H9 (cell line): ENCODE data around the gene KLHL22. TPM values are rescaled to one million over a fixed set of nuclear protein-coding genes. Genes with fewer than 3 reads are reported as not detected.

Experiments
- DNase-seq: peaks from one replicate; pipeline ENCODE4 v3.0.0-alpha.2; 2017
- H2AFZ ChIP-seq: one replicate; pipeline ENCODE4 v1.6.1; 2013; ENCODE audit warnings: mild to moderate bottlenecking, low read length, control low read depth, moderate library complexity
- H2AK5ac ChIP-seq: 2 replicates; pipeline ENCODE4 v1.6.1; 2013; ENCODE audit warnings: low read length, control low read depth, mixed read lengths; ENCODE audit not compliant: insufficient read length
- H2BK120ac ChIP-seq: one replicate; pipeline ENCODE4 v1.6.1; 2013; ENCODE audit warnings: low read depth, mild to moderate bottlenecking, low read length, control low read depth, inconsistent platforms; ENCODE audit not compliant: poor library complexity, severe bottlenecking
- H2BK12ac ChIP-seq: 2 replicates; pipeline ENCODE4 v1.6.1; 2013; ENCODE audit warnings: low read length, control low read depth, mixed read lengths, low read depth; ENCODE audit not compliant: insufficient read length
- H2BK15ac ChIP-seq: 2 replicates; pipeline ENCODE4 v1.6.1; 2013; ENCODE audit warnings: low read depth, low read length, control low read depth
- H2BK20ac ChIP-seq: one replicate; pipeline ENCODE4 v1.6.1; 2013; ENCODE audit warnings: low read depth, mild to moderate bottlenecking, low read length, control low read depth, inconsistent platforms; ENCODE audit not compliant: poor library complexity, severe bottlenecking
- H2BK5ac ChIP-seq: 2 replicates; pipeline ENCODE4 v1.6.1; 2013; ENCODE audit warnings: low read length, control low read depth, mixed read lengths; ENCODE audit not compliant: insufficient read length
- H3K14ac ChIP-seq: 2 replicates; pipeline ENCODE4 v1.6.1; 2013; ENCODE audit warnings: low read length, control low read depth; ENCODE audit not compliant: insufficient read depth
- H3K18ac ChIP-seq: 2 replicates; pipeline ENCODE4 v1.6.1; 2013; ENCODE audit warnings: low read depth, mild to moderate bottlenecking, mixed read lengths, low read length, control low read depth; ENCODE audit not compliant: insufficient read length
- H3K23ac ChIP-seq: 2 replicates; pipeline ENCODE4 v1.6.1; 2013; ENCODE audit warnings: low read length, control low read depth, mixed read lengths, low read depth; ENCODE audit not compliant: insufficient read length
- H3K23me2 ChIP-seq: 2 replicates; pipeline ENCODE4 v1.6.1; 2013; ENCODE audit warnings: low read depth, mild to moderate bottlenecking, mixed read lengths, low read length, control low read depth; ENCODE audit not compliant: insufficient read length, poor library complexity, severe bottlenecking
- H3K27ac ChIP-seq: 2 replicates; pipeline ENCODE4 v1.5.1; 2013; ENCODE audit warnings: low read length, control low read depth, mixed read lengths, low read depth; ENCODE audit not compliant: insufficient read length
- H3K27me3 ChIP-seq: 2 replicates; pipeline ENCODE4 v1.6.1; 2013; ENCODE audit warnings: low read length, control low read depth, inconsistent platforms; ENCODE audit not compliant: insufficient read depth
- H3K4ac ChIP-seq: 2 replicates; pipeline ENCODE4 v1.6.1; 2013; ENCODE audit warnings: low read depth, mild to moderate bottlenecking, control low read depth, inconsistent platforms, low read length, moderate library complexity
- H3K4me1 ChIP-seq: 2 replicates; pipeline ENCODE4 v1.6.1; 2013; ENCODE audit warnings: low read length, control low read depth, inconsistent platforms; ENCODE audit not compliant: insufficient read depth
- H3K4me2 ChIP-seq: 2 replicates; pipeline ENCODE4 v1.6.1; 2013; ENCODE audit warnings: low read length, control low read depth, mixed read lengths; ENCODE audit not compliant: insufficient read length, insufficient read depth
- H3K56ac ChIP-seq: 2 replicates; pipeline ENCODE4 v1.6.1; 2013; ENCODE audit warnings: low read depth, mild to moderate bottlenecking, mixed read lengths, low read length, control low read depth; ENCODE audit not compliant: insufficient read length
- H3K79me1 ChIP-seq: 2 replicates; pipeline ENCODE4 v1.6.1; 2013; ENCODE audit warnings: low read depth, mild to moderate bottlenecking, moderate library complexity, low read length, control low read depth, inconsistent platforms; ENCODE audit not compliant: insufficient read depth, poor library complexity, severe bottlenecking
- H3K79me2 ChIP-seq: 2 replicates; pipeline ENCODE4 v1.6.1; 2013; ENCODE audit warnings: low read length, control low read depth, inconsistent platforms; ENCODE audit not compliant: insufficient read depth
- H3K9ac ChIP-seq: 2 replicates; pipeline ENCODE4 v1.6.1; 2013; ENCODE audit warnings: low read length, control low read depth, mixed read lengths; ENCODE audit not compliant: insufficient read length; ENCODE audit errors: extremely low read depth
- H3K9me3 ChIP-seq: one replicate; pipeline ENCODE4 v1.6.1; 2013; ENCODE audit warnings: low read depth, low read length, inconsistent platforms; ENCODE audit not compliant: control insufficient read depth
- H3T11ph ChIP-seq: one replicate; pipeline ENCODE4 v1.6.1; 2013; ENCODE audit warnings: mild to moderate bottlenecking, low read length, control low read depth, inconsistent platforms
- H4K20me1 ChIP-seq: one replicate; pipeline ENCODE4 v1.6.1; 2013; ENCODE audit not compliant: control insufficient read depth, insufficient read length, insufficient read depth
- H4K5ac ChIP-seq: 2 replicates; pipeline ENCODE4 v1.6.1; 2013; ENCODE audit warnings: low read depth, mild to moderate bottlenecking, mixed read lengths, low read length, control low read depth; ENCODE audit not compliant: insufficient read length
- H4K8ac ChIP-seq: replicated peaks from 2 replicates; pipeline ENCODE4 v1.6.1; 2013; ENCODE audit warnings: low read length, control low read depth, mixed read lengths, low read depth; ENCODE audit not compliant: insufficient read length
- H4K91ac ChIP-seq: 2 replicates; pipeline ENCODE4 v1.6.1; 2013; ENCODE audit warnings: low read depth, mild to moderate bottlenecking, moderate library complexity, mixed read lengths, low read length, control low read depth; ENCODE audit not compliant: insufficient read length
- H3K27ac Mint-ChIP-seq, 3 experiments: 2 replicates in 2 of 3; 3 replicates in 1 of 3; pipeline ENCODE4 v1.8.0; 2020 to 2021; ENCODE audit warnings: mixed read lengths in 3 of 3, mild to moderate bottlenecking in 1 of 3, moderate library complexity in 1 of 3
- H3K27me3 Mint-ChIP-seq: 2 replicates; pipeline ENCODE4 v1.8.0; 2021; ENCODE audit warnings: low read depth, mild to moderate bottlenecking, moderate library complexity, mixed read lengths
- H3K36me3 Mint-ChIP-seq, 3 experiments: 2 replicates in 2 of 3; 3 replicates in 1 of 3; pipeline ENCODE4 v1.8.0; 2020 to 2021; ENCODE audit warnings: low read depth in 3 of 3, mixed read lengths in 3 of 3; ENCODE audit not compliant: insufficient read depth in 1 of 3
- H3K4me1 Mint-ChIP-seq, 2 experiments: 2 replicates each; pipeline ENCODE4 v1.8.0; 2020; ENCODE audit warnings: mixed read lengths in 2 of 2
- H3K4me3 Mint-ChIP-seq, 2 experiments: 2 replicates in 1 of 2; 3 replicates in 1 of 2; pipeline ENCODE4 v1.8.0; 2020 to 2021; ENCODE audit warnings: mild to moderate bottlenecking in 2 of 2, mixed read lengths in 2 of 2, moderate library complexity in 1 of 2
- H3K9me3 Mint-ChIP-seq, 2 experiments: 2 replicates in 1 of 2; 3 replicates in 1 of 2; pipeline ENCODE4 v1.8.0; 2020; ENCODE audit warnings: mild to moderate bottlenecking in 2 of 2, mixed read lengths in 2 of 2, moderate library complexity in 1 of 2
- WGBS: extraction: QIAGEN DNeasy Blood & Tissue Kit; methylation state at CpG from one replicate; pipeline ENCODE4 v1.1.7; 2013; ENCODE audit warnings: missing lambda C conversion rate, low lambda C conversion rate, mixed read lengths; ENCODE audit not compliant: insufficient read length; ENCODE audit errors: extremely low coverage; 5-methylcytosine and 5-hydroxymethylcytosine counted together
- total RNA-seq: library from RNA; stranded (reverse); gene quantifications from 2 replicates; pipeline ENCODE4 v1.2.1, GENCODE V29; 2021
- TF ChIP-seq, protein P1 (sequence below): fragments of 200-600 bp; sonication (generic); conservative IDR thresholded peaks from 3 replicates; pipeline ENCODE4 v1.8.0; 2021; ENCODE audit warnings: antibody characterized with exemption, mild to moderate bottlenecking

KLHL22 gene
- total RNA-seq, 1 experiment from 2014 or later: 11.9 TPM

- H3K36me3 Mint-ChIP-seq: peaks cover 10 to 25% (median 16%) of the 10 kb centered on the region in 3 experiments
- no peak overlapping the region for H4K5ac ChIP-seq
- no peak overlapping the region for H2BK15ac ChIP-seq
- no peak overlapping the region for H3K18ac ChIP-seq
- H3K4me1 ChIP-seq: peaks cover 6% of the 10 kb centered on the region
- H3K56ac ChIP-seq: no peak overlapping the region
- H3K79me1 ChIP-seq: peaks cover 7% of the 10 kb centered on the region
- H3K4me1 Mint-ChIP-seq: peaks cover 14 to 17% of the 10 kb centered on the region in 2 experiments
- peaks cover 8% of the 10 kb centered on the region for H3K27me3 Mint-ChIP-seq
- no peak overlapping the region for H3K4me2 ChIP-seq
- H3K9me3 ChIP-seq: no peaks in the 10 kb centered on the region
- no peak overlapping the region for H2BK12ac ChIP-seq
- no peak overlapping the region for H3K23ac ChIP-seq
- H3K9me3 Mint-ChIP-seq: no peaks in the 10 kb centered on the region
- H3K27ac Mint-ChIP-seq: no peak overlapping the region
- H4K20me1 ChIP-seq: no peaks in the 10 kb centered on the region
- TF ChIP-seq, protein P1, sequence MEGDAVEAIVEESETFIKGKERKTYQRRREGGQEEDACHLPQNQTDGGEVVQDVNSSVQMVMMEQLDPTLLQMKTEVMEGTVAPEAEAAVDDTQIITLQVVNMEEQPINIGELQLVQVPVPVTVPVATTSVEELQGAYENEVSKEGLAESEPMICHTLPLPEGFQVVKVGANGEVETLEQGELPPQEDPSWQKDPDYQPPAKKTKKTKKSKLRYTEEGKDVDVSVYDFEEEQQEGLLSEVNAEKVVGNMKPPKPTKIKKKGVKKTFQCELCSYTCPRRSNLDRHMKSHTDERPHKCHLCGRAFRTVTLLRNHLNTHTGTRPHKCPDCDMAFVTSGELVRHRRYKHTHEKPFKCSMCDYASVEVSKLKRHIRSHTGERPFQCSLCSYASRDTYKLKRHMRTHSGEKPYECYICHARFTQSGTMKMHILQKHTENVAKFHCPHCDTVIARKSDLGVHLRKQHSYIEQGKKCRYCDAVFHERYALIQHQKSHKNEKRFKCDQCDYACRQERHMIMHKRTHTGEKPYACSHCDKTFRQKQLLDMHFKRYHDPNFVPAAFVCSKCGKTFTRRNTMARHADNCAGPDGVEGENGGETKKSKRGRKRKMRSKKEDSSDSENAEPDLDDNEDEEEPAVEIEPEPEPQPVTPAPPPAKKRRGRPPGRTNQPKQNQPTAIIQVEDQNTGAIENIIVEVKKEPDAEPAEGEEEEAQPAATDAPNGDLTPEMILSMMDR: no peak
- H3T11ph ChIP-seq: no peak overlapping the region
- H3K14ac ChIP-seq: no peak overlapping the region
- no peak overlapping the region for H2BK5ac ChIP-seq
- no peak overlapping the region for H3K9ac ChIP-seq
- H3K23me2 ChIP-seq: peaks cover 18% of the 10 kb centered on the region
- H4K91ac ChIP-seq: no peak overlapping the region
- H4K8ac ChIP-seq: no peak overlapping the region
- H3K27me3 ChIP-seq: no peaks in the 10 kb centered on the region; the same call in 1 of the 2 replicates
- H2AK5ac ChIP-seq: no peak overlapping the region
- no peaks in the 10 kb centered on the region for H3K79me2 ChIP-seq
- no CpG with 5 or more reads among the region's 3 CpGs for WGBS
- no peak overlapping the region for H3K4ac ChIP-seq
- no peak overlapping the region for H2BK20ac ChIP-seq
- H3K4me3 Mint-ChIP-seq: no peak overlapping the region
- H2BK120ac ChIP-seq: no peak overlapping the region
- DNase-seq: no peak
- no peak overlapping the region for H2AFZ ChIP-seq
- H3K27ac ChIP-seq: no peak overlapping the region
Measured at GRCh38 chr22:20498913-20499312, 3.3 kb upstream of the KLHL22 start.
